IMR-90 (cell line): ENCODE measurements around the gene RNASE4. TPM values are rescaled to one million over a fixed set of nuclear protein-coding genes. Genes with fewer than 3 reads are reported as not detected.
"Not testable (repeated sequence)": the region's sequence is repeated elsewhere in the genome, so short reads cannot be mapped to it uniquely, and the experiment has no call there.

Experiments
- ATAC-seq: fragments of 200-7000 bp; cut with Tn5 transposase; 2 replicates; pipeline ENCODE4 v1.9.1; 2020; ENCODE audit warnings: low read depth, mild to moderate bottlenecking, moderate library complexity
- BruUV-seq: library from RNA; stranded (reverse); fragments of 400-500 nt; replicated peaks from 2 replicates; lab custom pipeline; 2021; lab: Mats Ljungman, UMichigan
- CTCF ChIA-PET: fragments of 300-600 bp; formaldehyde crosslinking; extraction: SDS; loops from one replicate; lab custom pipeline; 2021; ENCODE audit warnings: antibody characterized with exemption; lab: Yijun Ruan, JAX
- POLR2A ChIA-PET: fragments of 300-600 bp; sonication (Branson Sonifier 250); formaldehyde crosslinking; loops from one replicate; lab custom pipeline; 2022; ENCODE audit warnings: antibody characterized with exemption; ENCODE audit not compliant: unreplicated experiment; lab: Charles Lee
- DNase-seq: peaks from one replicate; pipeline ENCODE4 v3.0.0; 2013
- H2AFZ ChIP-seq: replicated peaks from 2 replicates; pipeline ENCODE3; 2013; ENCODE audit warnings: low read length, mild to moderate bottlenecking; ENCODE audit not compliant: poor library complexity
- H2AK5ac ChIP-seq: 2 replicates; pipeline ENCODE4 v1.6.1; 2013; ENCODE audit warnings: low read depth, low read length, inconsistent platforms
- H2AK9ac ChIP-seq: replicated peaks from 2 replicates; pipeline ENCODE3; 2013; ENCODE audit warnings: mild to moderate bottlenecking, low read depth, low read length, moderate library complexity; ENCODE audit not compliant: poor library complexity
- H2BK120ac ChIP-seq: 2 replicates; pipeline ENCODE4 v1.6.1; 2013; ENCODE audit warnings: low read depth, low read length, inconsistent platforms
- H2BK15ac ChIP-seq: 3 replicates; pipeline ENCODE4 v1.6.1; 2013; ENCODE audit warnings: low read depth, low read length, inconsistent platforms
- H2BK20ac ChIP-seq: 2 replicates; pipeline ENCODE4 v1.6.1; 2013; ENCODE audit warnings: low read depth, mild to moderate bottlenecking, inconsistent platforms, low read length, moderate library complexity
- H2BK5ac ChIP-seq: 2 replicates; pipeline ENCODE4 v1.6.1; 2013; ENCODE audit warnings: mild to moderate bottlenecking, low read depth, low read length, inconsistent platforms; ENCODE audit not compliant: poor library complexity, severe bottlenecking
- H3K14ac ChIP-seq: replicated peaks from 2 replicates; pipeline ENCODE4 v1.6.1; 2013; ENCODE audit warnings: low read depth, low read length, inconsistent platforms
- H3K18ac ChIP-seq: 2 replicates; pipeline ENCODE4 v1.6.1; 2013; ENCODE audit warnings: low read depth, low read length, control low read depth
- H3K23ac ChIP-seq: 2 replicates; pipeline ENCODE4 v1.6.1; 2013; ENCODE audit warnings: low read depth, low read length, inconsistent platforms
- H3K27ac ChIP-seq: 2 replicates; pipeline ENCODE4 v1.5.1; 2013; ENCODE audit warnings: mild to moderate bottlenecking, control low read depth, low read length; ENCODE audit not compliant: insufficient read depth
- H3K27me3 ChIP-seq: 2 replicates; pipeline ENCODE4 v1.6.1; 2013; ENCODE audit warnings: low read length; ENCODE audit not compliant: control insufficient read depth, insufficient read depth
- H3K36me3 ChIP-seq: 2 replicates; pipeline ENCODE4 v1.6.1; 2013; ENCODE audit warnings: low read length, mixed read lengths; ENCODE audit not compliant: control insufficient read depth, insufficient read depth
- H3K4ac ChIP-seq: 2 replicates; pipeline ENCODE4 v1.6.1; 2013; ENCODE audit warnings: low read depth, low read length, inconsistent platforms
- H3K4me1 ChIP-seq: 2 replicates; pipeline ENCODE4 v1.6.1; 2013; ENCODE audit warnings: low read length, mixed read lengths; ENCODE audit not compliant: control insufficient read depth, insufficient read depth
- H3K4me2 ChIP-seq: 2 replicates; pipeline ENCODE4 v1.6.1; 2013; ENCODE audit warnings: low read depth, mild to moderate bottlenecking, control low read depth, low read length, moderate library complexity
- H3K4me3 ChIP-seq: 2 replicates; pipeline ENCODE4 v1.5.1; 2013; ENCODE audit warnings: low read depth, mild to moderate bottlenecking, control low read depth, low read length, moderate library complexity; ENCODE audit not compliant: insufficient read depth
- H3K56ac ChIP-seq: 2 replicates; pipeline ENCODE4 v1.6.1; 2013; ENCODE audit warnings: low read length, inconsistent platforms; ENCODE audit not compliant: insufficient read depth; ENCODE audit errors: extremely low read depth
- H3K79me1 ChIP-seq, 2 experiments: 2 replicates each; pipeline ENCODE4 v1.6.1; 2013; ENCODE audit warnings: low read length in 2 of 2, inconsistent platforms in 1 of 2, low read depth in 1 of 2
- H3K9ac ChIP-seq: 2 replicates; pipeline ENCODE4 v1.6.1; 2013; ENCODE audit warnings: low read depth, low read length, control low read depth
- H3K9me1 ChIP-seq: 2 replicates; pipeline ENCODE4 v1.6.1; 2013; ENCODE audit warnings: low read length, inconsistent platforms; ENCODE audit not compliant: insufficient read depth
- H3K9me3 ChIP-seq: 2 replicates; pipeline ENCODE4 v1.6.1; 2013; ENCODE audit warnings: low read length; ENCODE audit not compliant: control insufficient read depth, insufficient read depth
- H4K20me1 ChIP-seq: 2 replicates; pipeline ENCODE4 v1.6.1; 2013; ENCODE audit warnings: low read length, inconsistent platforms; ENCODE audit not compliant: insufficient read depth
- H4K5ac ChIP-seq: 2 replicates; pipeline ENCODE4 v1.6.1; 2013; ENCODE audit warnings: mild to moderate bottlenecking, low read depth, low read length, control low read depth
- H4K8ac ChIP-seq, 2 experiments: 2 replicates each; pipeline ENCODE4 v1.6.1; 2013; ENCODE audit warnings: low read depth in 2 of 2, low read length in 2 of 2, control low read depth in 1 of 2, inconsistent platforms in 1 of 2
- H4K91ac ChIP-seq: 2 replicates; pipeline ENCODE4 v1.6.1; 2013; ENCODE audit warnings: low read depth, low read length, inconsistent platforms; ENCODE audit not compliant: insufficient read depth
- MXI1 ChIP-seq: IDR thresholded peaks from 2 replicates; pipeline ENCODE4 v1.6.1; 2012; ENCODE audit warnings: low read depth, mild to moderate bottlenecking, low read length, moderate library complexity, borderline replicate concordance
- WGBS, 2 experiments: methylation state at CpG; one replicate each; pipeline versions ENCODE4 v1.1.5 to v1.1.7; 2013; ENCODE audit warnings: missing lambda C conversion rate in 2 of 2; ENCODE audit not compliant: insufficient read length in 1 of 2; ENCODE audit errors: extremely low coverage in 2 of 2; 5-methylcytosine and 5-hydroxymethylcytosine counted together
- dilution Hi-C: fragments of 300-500 bp; cut with HindIII; formaldehyde crosslinking; loops from one replicate; pipeline ENCODE4 v1.14.3; 2018; ENCODE audit warnings: low sequenced_read_pairs; ENCODE audit not compliant: unreplicated experiment
- in situ Hi-C: fragments of 300-500 bp; cut with MboI; formaldehyde crosslinking; loops from 3 replicates; pipeline ENCODE4 v1.14.3; 2019; ENCODE audit warnings: low sequenced_read_pairs, inconsistent platforms, mixed read lengths
- intact Hi-C: fragments of 100-400 bp; cut with micrococcal nuclease; formaldehyde crosslinking; loops from 2 replicates; pipeline ENCODE4 v1.10.0; 2022
- polyA plus RNA-seq, 3 experiments: library from polyadenylated mRNA; depleted of rRNA; stranded (reverse); fragments of >200 nt; gene quantifications; 2 replicates each; pipeline ENCODE4 v1.2.3, GENCODE V29; 2012; ENCODE audit warnings: low replicate concordance in 1 of 3
- total RNA-seq: library from RNA; depleted of rRNA; stranded (reverse); fragments of >200 nt; gene quantifications from 2 replicates; pipeline ENCODE4 v1.2.3, GENCODE V29; 2012

The RNASE4 gene
- total and polyA plus RNA-seq, 2 of the 4 experiments (the other 2 are of a cell fraction), result 10.4 to 11.6 TPM

GRCh38 chr14:20699931-20700330 is 15.6 kb downstream of the RNASE4 start:
- TF ChIP-seq MXI1, result no peak

GRCh38 chr14:20700965-20701364 is 16.6 kb downstream of the RNASE4 start:
- H3K9me1 ChIP-seq, H4K91ac ChIP-seq, BruUV-seq, POLR2A ChIA-PET, H4K5ac ChIP-seq, in situ Hi-C loops, H3K4ac ChIP-seq, H3K14ac ChIP-seq, CTCF ChIA-PET, H3K9me3 ChIP-seq, H3K56ac ChIP-seq, H2BK15ac ChIP-seq, H3K27ac ChIP-seq, H3K27me3 ChIP-seq, H2AK9ac ChIP-seq, H2AFZ ChIP-seq, H2BK120ac ChIP-seq, DNase-seq, H4K20me1 ChIP-seq, H3K36me3 ChIP-seq, H3K4me2 ChIP-seq, H3K18ac ChIP-seq, dilution Hi-C loops, intact Hi-C loops, H3K79me1 ChIP-seq, ATAC-seq, H3K23ac ChIP-seq, H4K8ac ChIP-seq, H2BK5ac ChIP-seq, H3K4me1 ChIP-seq, H2BK20ac ChIP-seq, H3K4me3 ChIP-seq, H2AK5ac ChIP-seq, H3K9ac ChIP-seq: not testable (repeated sequence)
- WGBS, 2 experiments, result no CpG with 5 or more reads among the region's 7 CpGs

More at GRCh38 chr14:20699931-20700330, 15.6 kb downstream of the RNASE4 start:
- ChIA-PET POLR2A (no interaction called here), CTCF (interaction anchor here (0.6 to 0.7 kb wide), 2 partner anchors 9 to 45 kb away, joined by 3 to 6 read pairs; no protein-coding TSS in a partner anchor)
- no peak overlapping the region for H2BK15ac ChIP-seq
- H4K5ac ChIP-seq, result no peak overlapping the region
- no peak overlapping the region for H2BK120ac ChIP-seq
- H2BK20ac ChIP-seq, result no peak overlapping the region
- no peaks in the 10 kb centered on the region for H3K4me1 ChIP-seq
- H2AK9ac ChIP-seq, result no peak overlapping the region
- no peak overlapping the region for H2AK5ac ChIP-seq
- dilution Hi-C loops, result no loop called here
- ATAC-seq (no peak), DNase-seq (no peak)
- H3K79me1 ChIP-seq, result no peaks in the 10 kb centered on the region
- no peak overlapping the region for H3K56ac ChIP-seq
- no peak overlapping the region for H3K4ac ChIP-seq
- no peaks in the 10 kb centered on the region for H3K9me1 ChIP-seq
- no peaks in the 10 kb centered on the region for H3K36me3 ChIP-seq
- H3K27ac ChIP-seq, result no peak overlapping the region
- intact Hi-C loops, result loop anchor here (5.0 kb wide), 1 partner anchor 407 kb away; no protein-coding TSS in a partner anchor
- H3K14ac ChIP-seq, result no peak overlapping the region
- TSS peak; percentile 50 for BruUV-seq
- no peak overlapping the region for H2BK5ac ChIP-seq
- no peak overlapping the region for H3K9ac ChIP-seq
- H2AFZ ChIP-seq, result no peak overlapping the region
- no peak overlapping the region for H3K4me3 ChIP-seq
- no peak overlapping the region for H4K8ac ChIP-seq
- H3K18ac ChIP-seq, result no peak overlapping the region
- H4K20me1 ChIP-seq, result no peaks in the 10 kb centered on the region
- H3K9me3 ChIP-seq, result no peaks in the 10 kb centered on the region
- H3K27me3 ChIP-seq, result no peaks in the 10 kb centered on the region; the same call in 1 of the 2 replicates
- H4K91ac ChIP-seq, result no peak overlapping the region
- in situ Hi-C loops, result loop anchor here (10.0 kb wide), 1 partner anchor 265 kb away; no protein-coding TSS in a partner anchor
- no peak overlapping the region for H3K23ac ChIP-seq
- no peak overlapping the region for H3K4me2 ChIP-seq
